T-helper 1 cell treated with Interleukin-12 subunit alpha and Interleukin-12 subunit beta and Interleukin-4 antibody, amounts not matched to agents 30 μg/mL and 1 μg/mL, for 36 hours (primary cell): ENCODE data around the gene TTC7B.

Experiments used
- H3K27ac Mint-ChIP-seq: one replicate; pipeline ENCODE4 v1.8.0; 2021; ENCODE audit warnings: mild to moderate bottlenecking, mixed read lengths
- H3K27me3 Mint-ChIP-seq: one replicate; pipeline ENCODE4 v1.8.0; 2021; ENCODE audit warnings: low read depth, mixed read lengths
- H3K36me3 Mint-ChIP-seq: one replicate; pipeline ENCODE4 v1.8.0; 2021; ENCODE audit warnings: low read depth, mixed read lengths
- H3K4me1 Mint-ChIP-seq: one replicate; pipeline ENCODE4 v1.8.0; 2021; ENCODE audit warnings: low read depth, mixed read lengths
- H3K4me3 Mint-ChIP-seq: one replicate; pipeline ENCODE4 v1.8.0; 2021; ENCODE audit warnings: mild to moderate bottlenecking, moderate library complexity, mixed read lengths
- H3K9me3 Mint-ChIP-seq: one replicate; pipeline ENCODE4 v1.8.0; 2021; ENCODE audit warnings: mixed read lengths

TTC7B gene

GRCh38 chr14:90604356-90604755 lies 211.9 kb downstream of the TTC7B start:
- Mint-ChIP-seq H3K9me3 (no peaks in the 10 kb centered on the region), H3K27ac (no peak overlapping the region), H3K27me3 (peaks cover 21% of the 10 kb centered on the region), H3K4me3 (no peak overlapping the region), H3K4me1 (peaks cover 1% of the 10 kb centered on the region), H3K36me3 (no peaks in the 10 kb centered on the region)

- H3K9me3 Mint-ChIP-seq: no peaks in the 10 kb centered on the region
- no peaks in the 10 kb centered on the region for H3K36me3 Mint-ChIP-seq
- no peak overlapping the region for H3K27ac Mint-ChIP-seq
- peaks cover 1% of the 10 kb centered on the region for H3K4me1 Mint-ChIP-seq
- peaks cover 21% of the 10 kb centered on the region for H3K27me3 Mint-ChIP-seq
- no peak overlapping the region for H3K4me3 Mint-ChIP-seq
Measured at GRCh38 chr14:90603841-90604240, 212.4 kb downstream of the TTC7B start.

GRCh38 chr14:90603336-90603735 lies 212.9 kb downstream of the TTC7B start:
- H3K9me3 Mint-ChIP-seq: no peaks in the 10 kb centered on the region
- H3K36me3 Mint-ChIP-seq: no peaks in the 10 kb centered on the region
- peaks cover 21% of the 10 kb centered on the region for H3K27me3 Mint-ChIP-seq
- peaks cover 1% of the 10 kb centered on the region for H3K4me1 Mint-ChIP-seq
- H3K27ac Mint-ChIP-seq: no peak overlapping the region
- no peak overlapping the region for H3K4me3 Mint-ChIP-seq

GRCh38 chr14:90602088-90602687 lies 214.0 kb downstream of the TTC7B start:
- Mint-ChIP-seq H3K36me3 (no peaks in the 10 kb centered on the region), H3K4me3 (no peak overlapping the region), H3K9me3 (no peaks in the 10 kb centered on the region), H3K27ac (no peak overlapping the region), H3K27me3 (peaks cover 18% of the 10 kb centered on the region), H3K4me1 (peaks cover 1% of the 10 kb centered on the region)

GRCh38 chr14:90601563-90601962 lies 214.7 kb downstream of the TTC7B start:
- Mint-ChIP-seq H3K36me3 (no peaks in the 10 kb centered on the region), H3K27me3 (peaks cover 18% of the 10 kb centered on the region), H3K27ac (no peak overlapping the region), H3K4me1 (peaks cover 1% of the 10 kb centered on the region), H3K4me3 (no peak overlapping the region), H3K9me3 (no peaks in the 10 kb centered on the region)

- no peak overlapping the region for H3K4me3 Mint-ChIP-seq
- no peak overlapping the region for H3K27ac Mint-ChIP-seq
- H3K36me3 Mint-ChIP-seq: no peaks in the 10 kb centered on the region
- H3K4me1 Mint-ChIP-seq: peaks cover 1% of the 10 kb centered on the region
- H3K27me3 Mint-ChIP-seq: peaks cover 17% of the 10 kb centered on the region
- no peaks in the 10 kb centered on the region for H3K9me3 Mint-ChIP-seq
Measured at GRCh38 chr14:90600619-90601018, 215.6 kb downstream of the TTC7B start.

GRCh38 chr14:90599748-90600507 lies 216.3 kb downstream of the TTC7B start:
- Mint-ChIP-seq H3K36me3 (no peaks in the 10 kb centered on the region), H3K27ac (no peak overlapping the region), H3K27me3 (peaks cover 13% of the 10 kb centered on the region), H3K4me1 (no peaks in the 10 kb centered on the region), H3K4me3 (no peak overlapping the region), H3K9me3 (no peaks in the 10 kb centered on the region)

- no peak overlapping the region for H3K4me3 Mint-ChIP-seq
- H3K4me1 Mint-ChIP-seq: no peaks in the 10 kb centered on the region
- no peaks in the 10 kb centered on the region for H3K9me3 Mint-ChIP-seq
- no peaks in the 10 kb centered on the region for H3K36me3 Mint-ChIP-seq
- no peak overlapping the region for H3K27ac Mint-ChIP-seq
- peaks cover 8% of the 10 kb centered on the region for H3K27me3 Mint-ChIP-seq
Measured at GRCh38 chr14:90599339-90599738, 216.9 kb downstream of the TTC7B start.

- Mint-ChIP-seq H3K27ac (no peak overlapping the region), H3K27me3 (peaks cover 5% of the 10 kb centered on the region), H3K4me1 (no peaks in the 10 kb centered on the region), H3K36me3 (no peaks in the 10 kb centered on the region), H3K4me3 (no peak overlapping the region), H3K9me3 (no peaks in the 10 kb centered on the region)
Measured at GRCh38 chr14:90597961-90598360, 218.3 kb downstream of the TTC7B start.

- Mint-ChIP-seq H3K27ac (no peak overlapping the region), H3K4me1 (no peaks in the 10 kb centered on the region), H3K9me3 (no peaks in the 10 kb centered on the region), H3K27me3 (peaks cover 5% of the 10 kb centered on the region), H3K4me3 (no peak overlapping the region), H3K36me3 (no peaks in the 10 kb centered on the region)
Measured at GRCh38 chr14:90596733-90597132, 219.5 kb downstream of the TTC7B start.

- H3K4me1 Mint-ChIP-seq: no peaks in the 10 kb centered on the region
Measured at GRCh38 chr14:90593254-90594040, 222.8 kb downstream of the TTC7B start.

GRCh38 chr14:90592655-90593054 lies 223.6 kb downstream of the TTC7B start:
- H3K4me3 Mint-ChIP-seq: no peak overlapping the region
- no peaks in the 10 kb centered on the region for H3K4me1 Mint-ChIP-seq
- no peaks in the 10 kb centered on the region for H3K27me3 Mint-ChIP-seq

More at GRCh38 chr14:90593254-90594040, 222.8 kb downstream of the TTC7B start:
- Mint-ChIP-seq H3K36me3 (no peaks in the 10 kb centered on the region), H3K27me3 (no peaks in the 10 kb centered on the region), H3K9me3 (no peaks in the 10 kb centered on the region), H3K4me3 (no peak overlapping the region), H3K27ac (no peak overlapping the region)

GRCh38 chr14:90587918-90588317 lies 228.3 kb downstream of the TTC7B start:
- H3K27me3 Mint-ChIP-seq: no peaks in the 10 kb centered on the region
- H3K27ac Mint-ChIP-seq: no peak overlapping the region
- no peaks in the 10 kb centered on the region for H3K4me1 Mint-ChIP-seq
- no peaks in the 10 kb centered on the region for H3K9me3 Mint-ChIP-seq
- H3K4me3 Mint-ChIP-seq: no peak overlapping the region
- no peaks in the 10 kb centered on the region for H3K36me3 Mint-ChIP-seq

More at GRCh38 chr14:90592655-90593054, 223.6 kb downstream of the TTC7B start:
- Mint-ChIP-seq H3K36me3 (no peaks in the 10 kb centered on the region), H3K9me3 (no peaks in the 10 kb centered on the region), H3K27ac (no peak overlapping the region)

GRCh38 chr14:90587252-90587910 lies 228.8 kb downstream of the TTC7B start:
- H3K9me3 Mint-ChIP-seq: no peaks in the 10 kb centered on the region
- no peaks in the 10 kb centered on the region for H3K36me3 Mint-ChIP-seq
- no peak overlapping the region for H3K27ac Mint-ChIP-seq
- H3K4me1 Mint-ChIP-seq: no peaks in the 10 kb centered on the region
- H3K4me3 Mint-ChIP-seq: no peak overlapping the region
- no peaks in the 10 kb centered on the region for H3K27me3 Mint-ChIP-seq
